CD4-positive, alpha-beta T cell treated with Interleukin-1 beta for 1 hour (primary cell): ENCODE data around the gene EMP1.

Experiments
- DNase-seq, 2 donors: peaks; one replicate each; pipeline ENCODE4 v3.0.0-alpha.2; 2020 to 2022

Gene EMP1

GRCh38 chr12:13196130-13196921 lies at the start of gene EMP1:
EMP1 (plus strand) TSS chr12:13196726; CDS start chr12:13211511, 14,785 bp downstream.
- DNase-seq = peak; percentile 64 to 80

- no peak for DNase-seq
Observed at GRCh38 chr12:13147688-13148484, 48.6 kb upstream of the EMP1 start.

GRCh38 chr12:13148485-13148847 lies 48.1 kb upstream of the EMP1 start:
- no peak for DNase-seq

GRCh38 chr12:13149411-13149810 lies 47.1 kb upstream of the EMP1 start:
- no peak for DNase-seq

- no peak for DNase-seq
Observed at GRCh38 chr12:13152281-13152680, 44.2 kb upstream of the EMP1 start.

GRCh38 chr12:13152756-13153155 lies 43.8 kb upstream of the EMP1 start:
- DNase-seq = no peak

GRCh38 chr12:13153180-13153579 lies 43.3 kb upstream of the EMP1 start:
- no peak for DNase-seq

- DNase-seq = no peak
Observed at GRCh38 chr12:13154027-13154538, 42.4 kb upstream of the EMP1 start.

GRCh38 chr12:13154831-13155230 lies 41.7 kb upstream of the EMP1 start:
- no peak for DNase-seq

GRCh38 chr12:13156277-13156676 lies 40.2 kb upstream of the EMP1 start:
- no peak for DNase-seq

- no peak for DNase-seq
Observed at GRCh38 chr12:13161172-13161571, 35.4 kb upstream of the EMP1 start.

GRCh38 chr12:13162904-13163303 lies 33.6 kb upstream of the EMP1 start:
- no peak for DNase-seq

GRCh38 chr12:13163868-13164635 lies 32.5 kb upstream of the EMP1 start:
- no peak for DNase-seq

- no peak for DNase-seq
Observed at GRCh38 chr12:13164921-13165616, 31.5 kb upstream of the EMP1 start.

GRCh38 chr12:13165617-13166041 lies 30.9 kb upstream of the EMP1 start:
- DNase-seq = peak; percentile 47 to 62

GRCh38 chr12:13167226-13167625 lies 29.3 kb upstream of the EMP1 start:
- no peak for DNase-seq

- DNase-seq = no peak
Observed at GRCh38 chr12:13167906-13168305, 28.6 kb upstream of the EMP1 start.

- DNase-seq = no peak
Observed at GRCh38 chr12:13169272-13169671, 27.3 kb upstream of the EMP1 start.

- DNase-seq = no peak
Observed at GRCh38 chr12:13170892-13171490, 25.5 kb upstream of the EMP1 start.

- DNase-seq = no peak
Observed at GRCh38 chr12:13171921-13172859, 24.3 kb upstream of the EMP1 start.
